Head of caudate nucleus (tissue), 42 donors: ENCODE data around the gene DNAJC1.

Experiments used
- DNase-seq, 42 donors: peaks; one replicate each; pipeline versions ENCODE4 v3.0.0 to v3.0.0-alpha.2; 2020 to 2021; ENCODE audit warnings: mixed read lengths in 7 of 42
- intact Hi-C: fragments of 100-400 bp; cut with DNase I; formaldehyde crosslinking; loops from one replicate; pipeline ENCODE4 v1.15.0; 2022

The DNAJC1 gene

GRCh38 chr10:21810582-21811244, 192.8 kb downstream of the DNAJC1 start:
- intact Hi-C loops, result no loop called here
- no peak for DNase-seq

GRCh38 chr10:21808550-21808949, 195.0 kb downstream of the DNAJC1 start:
- no peak for DNase-seq
- intact Hi-C loops, result no loop called here

DNA sequence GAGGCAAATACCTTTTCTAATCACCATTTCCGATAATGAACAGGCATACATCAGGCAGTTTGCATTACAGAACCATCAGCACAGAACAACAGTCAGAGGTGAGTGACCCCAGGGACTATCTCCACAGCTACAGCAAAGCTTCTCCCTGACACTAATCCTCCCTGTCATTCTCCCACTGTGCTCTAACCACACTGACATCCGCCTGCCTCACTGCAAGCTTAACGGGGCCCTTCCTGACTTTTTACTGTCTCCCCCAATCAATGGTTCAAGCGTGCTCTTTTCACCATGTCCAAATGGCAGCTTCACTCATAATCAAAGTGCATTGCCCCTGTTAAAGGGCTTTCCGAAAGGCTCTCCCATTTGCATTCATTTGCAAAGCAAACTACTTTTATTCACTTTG, 196.3 kb downstream of the DNAJC1 start:
- intact Hi-C loops, result no loop called here
- no peak for DNase-seq

DNA sequence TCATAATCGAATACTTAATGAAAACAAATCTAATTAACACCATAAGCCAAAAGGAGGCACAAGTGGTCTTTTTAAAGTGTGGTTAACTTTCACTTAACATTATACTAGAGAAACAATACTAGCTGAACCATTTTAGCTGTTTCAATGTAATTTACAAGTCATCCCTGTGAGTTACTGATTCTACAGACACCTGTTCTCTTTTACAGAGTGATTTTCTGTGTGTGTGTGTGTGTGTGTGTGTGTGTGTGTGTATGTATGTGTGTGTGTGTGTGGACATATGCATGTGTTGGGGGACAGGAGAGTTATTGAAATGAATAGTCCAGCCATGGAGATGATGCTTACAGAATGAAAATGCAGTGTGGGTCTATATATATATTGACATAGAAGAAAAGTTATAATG, 200.2 kb downstream of the DNAJC1 start:
- intact Hi-C loops, result no loop called here
- no peak for DNase-seq

- intact Hi-C loops, result no loop called here
- no peak for DNase-seq
Measured at GRCh38 chr10:21801609-21802008, 201.9 kb downstream of the DNAJC1 start.

- intact Hi-C loops, result no loop called here
- no peak for DNase-seq
Measured at GRCh38 chr10:21797984-21798765, 205.4 kb downstream of the DNAJC1 start.

GRCh38 chr10:21797533-21797932, 206.0 kb downstream of the DNAJC1 start:
- no peak for DNase-seq
- intact Hi-C loops, result no loop called here

- intact Hi-C loops, result no loop called here
Measured at GRCh38 chr10:21791276-21791675, 212.3 kb downstream of the DNAJC1 start.

DNA sequence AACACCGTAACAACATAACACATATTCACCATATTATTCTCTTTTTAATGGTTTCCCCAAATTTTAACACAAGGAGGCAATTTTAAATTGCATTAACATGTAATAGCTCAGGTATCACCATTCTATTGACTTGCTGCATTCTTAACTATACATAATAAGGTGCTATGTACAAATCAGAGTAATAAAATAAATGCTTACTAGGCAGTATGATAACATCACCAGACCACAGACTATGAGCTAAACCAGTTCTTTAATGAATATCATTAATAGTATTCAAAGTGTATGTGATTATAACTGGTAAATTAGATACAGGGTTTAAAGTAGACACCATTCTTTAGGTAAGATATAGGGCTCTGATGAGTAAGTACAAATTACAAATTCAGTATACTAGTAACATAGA, 226.6 kb downstream of the DNAJC1 start:
- intact Hi-C loops, result no loop called here
- DNase-seq, result no peak

More at GRCh38 chr10:21791276-21791675, 212.3 kb downstream of the DNAJC1 start:
- no peak for DNase-seq

GRCh38 chr10:21771219-21771618, 232.3 kb downstream of the DNAJC1 start:
- no peak for DNase-seq
- intact Hi-C loops, result no loop called here

DNA sequence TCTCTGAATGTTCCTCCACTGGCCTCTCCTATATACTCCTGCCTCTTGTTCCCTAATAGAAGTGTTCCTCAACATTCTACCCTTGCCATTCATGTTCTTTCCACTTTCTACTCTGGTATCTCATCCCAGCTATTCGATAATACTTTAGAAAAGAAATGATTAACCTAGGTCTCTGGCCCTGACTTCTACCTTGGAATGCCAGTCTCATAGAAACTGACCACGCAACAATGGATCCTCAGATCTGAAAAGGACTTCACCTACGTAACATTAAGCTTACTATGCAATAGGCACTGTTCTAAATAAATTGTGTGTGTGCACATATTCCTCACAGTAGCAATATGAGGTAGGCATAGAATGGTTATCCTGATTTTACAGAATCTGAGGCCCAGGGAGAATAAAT, 234.5 kb downstream of the DNAJC1 start:
- intact Hi-C loops, result no loop called here
- no peak for DNase-seq

DNA sequence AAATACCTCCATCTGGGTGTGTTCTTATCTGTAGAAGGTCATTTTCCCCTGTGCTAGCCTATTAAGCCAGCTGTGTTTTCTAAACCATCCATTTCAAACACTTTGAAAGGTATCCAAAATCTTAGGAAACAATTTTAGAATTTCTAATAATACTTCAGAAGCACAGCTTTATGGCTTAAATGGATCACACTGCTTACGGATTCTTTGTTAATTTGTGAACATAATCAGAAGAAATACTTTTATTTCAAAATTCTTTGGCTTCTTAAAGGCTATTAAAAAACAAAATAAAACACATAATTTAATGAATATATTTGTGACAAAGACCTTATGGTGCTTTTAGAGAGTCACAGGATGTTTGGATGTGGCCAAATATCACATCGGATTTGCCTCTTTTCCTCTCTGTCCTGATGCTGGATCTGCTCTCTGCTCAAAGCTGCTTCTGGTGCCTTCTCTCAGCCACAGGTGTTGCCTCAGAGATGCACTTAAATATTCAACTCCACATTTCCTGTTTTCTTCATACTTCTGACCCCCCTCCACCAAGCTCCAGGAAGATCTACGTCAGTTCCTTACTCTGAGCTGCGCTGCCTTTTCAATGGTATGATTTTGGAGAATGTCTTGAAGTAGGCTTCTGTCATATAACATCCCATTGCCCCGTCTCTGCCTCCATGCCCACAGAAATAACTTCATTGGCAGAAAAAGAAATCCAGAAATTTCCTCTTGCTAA, 238.9 kb downstream of the DNAJC1 start:
- no peak for DNase-seq

GRCh38 chr10:21760332-21760731, 243.2 kb downstream of the DNAJC1 start:
- DNase-seq, result no peak
- intact Hi-C loops, result no loop called here

More for the DNA sequence above, 238.9 kb downstream of the DNAJC1 start:
- intact Hi-C loops, result no loop called here

- no peak for DNase-seq
- intact Hi-C loops, result no loop called here
Measured at GRCh38 chr10:21759232-21759631, 244.3 kb downstream of the DNAJC1 start.

DNA sequence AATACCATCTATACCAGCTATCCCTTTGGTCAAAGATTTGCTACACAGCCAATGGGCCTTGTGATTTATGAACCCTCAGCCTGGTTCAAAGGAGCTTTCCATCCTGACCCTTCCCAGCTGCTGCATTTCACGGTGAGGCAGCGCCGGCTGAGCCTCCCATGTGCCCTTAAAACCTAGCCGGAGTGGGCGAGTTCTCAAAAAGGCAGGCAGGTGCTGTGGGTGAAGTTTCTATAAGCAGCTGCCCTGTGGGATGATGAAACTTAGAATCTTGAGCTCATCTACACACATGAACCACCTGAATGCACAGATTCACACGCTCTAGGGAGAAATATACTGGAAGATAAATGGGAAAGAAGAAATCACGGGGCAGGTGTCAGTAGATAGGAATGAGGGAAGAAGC, 244.8 kb downstream of the DNAJC1 start:
- intact Hi-C loops, result no loop called here

GRCh38 chr10:21758239-21758638, 245.3 kb downstream of the DNAJC1 start:
- intact Hi-C loops, result no loop called here
- no peak for DNase-seq

More for the DNA sequence above, 244.8 kb downstream of the DNAJC1 start:
- DNase-seq, result peak in 27 of 42 donors; percentile 16 to 83 (median 47)

DNA sequence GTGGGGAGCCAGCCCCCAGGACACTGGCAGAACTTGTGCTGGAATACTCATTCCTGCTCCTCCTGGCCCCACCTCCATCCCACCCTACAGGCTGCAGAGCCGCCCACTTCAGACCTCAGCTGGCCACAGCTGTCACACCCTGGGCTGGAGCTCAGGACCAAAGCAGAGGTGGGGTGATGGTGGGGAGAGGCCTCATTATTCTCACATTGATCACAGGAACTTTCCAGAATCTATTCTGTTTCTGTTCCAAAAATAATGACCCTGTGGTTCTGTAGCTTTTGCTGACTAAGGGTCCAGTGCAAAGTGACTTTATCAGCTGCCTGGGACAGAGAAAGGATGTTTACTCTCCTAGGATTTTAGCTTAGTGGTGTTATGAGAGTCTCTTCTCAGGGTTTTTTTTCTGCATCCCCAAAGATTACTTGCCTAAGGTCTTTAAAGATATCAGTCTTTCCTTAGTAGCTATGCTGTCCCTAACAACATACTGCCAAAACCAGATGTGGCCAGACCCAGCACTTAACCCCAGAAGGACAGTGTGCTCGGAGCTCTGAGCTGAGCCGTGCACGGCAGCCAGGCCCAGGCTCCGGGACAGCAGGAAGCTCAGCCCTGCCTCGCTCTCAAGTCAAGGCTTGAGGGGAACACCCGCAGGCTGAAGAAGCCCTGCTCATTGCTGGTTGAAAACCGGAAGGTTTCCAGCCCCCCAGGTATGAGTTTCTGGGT, 246.2 kb downstream of the DNAJC1 start:
- no peak for DNase-seq
- intact Hi-C loops, result no loop called here

DNA sequence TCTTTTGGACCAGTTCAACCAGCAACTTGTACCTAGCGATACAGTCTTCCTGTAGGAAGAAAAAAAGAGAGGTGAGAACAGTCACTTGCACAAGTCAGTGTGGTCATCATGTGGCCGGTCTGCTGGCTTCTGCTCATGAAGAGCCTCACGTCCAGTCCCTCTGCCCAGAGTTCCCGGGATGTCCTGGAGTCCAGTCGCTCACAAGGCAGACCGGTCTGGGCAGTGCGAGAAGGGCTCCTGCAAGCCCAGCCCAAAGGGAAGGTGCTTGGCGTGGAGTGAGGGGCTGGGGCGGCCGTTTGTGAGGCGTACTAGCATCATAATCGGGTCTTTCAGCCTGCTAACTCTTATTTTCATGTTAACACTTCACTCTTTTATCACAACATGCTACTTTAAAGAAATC, 246.8 kb downstream of the DNAJC1 start:
- no peak for DNase-seq
- intact Hi-C loops, result no loop called here

- DNase-seq, result no peak
- intact Hi-C loops, result no loop called here
Measured at GRCh38 chr10:21754410-21755011, 249.0 kb downstream of the DNAJC1 start.
